HepG2 (cell line): ENCODE data around the gene TEAD1. TPM values are rescaled to one million over a fixed set of nuclear protein-coding genes. Genes with fewer than 3 reads are reported as not detected.

Experiments used
- CC2D1A ChIP-seq: sonication (generic); formaldehyde crosslinking; IDR thresholded peaks from 2 replicates; pipeline ENCODE4 v1.8.1; 2023; ENCODE audit warnings: mild to moderate bottlenecking, missing genetic modification reagents
- ERF ChIP-seq: IDR thresholded peaks from 2 replicates; pipeline ENCODE4 v1.6.1; 2018; ENCODE audit warnings: missing biosample characterization, missing genetic modification reagents
- SNAPC2 ChIP-seq: sonication (generic); formaldehyde crosslinking; IDR thresholded peaks from 2 replicates; pipeline ENCODE4 v1.8.1; 2022; ENCODE audit warnings: mild to moderate bottlenecking, missing genetic modification reagents
- SOX6 ChIP-seq, 2 experiments: fragments of 450-650 bp in 1 of 2; sonication (generic) in 1 of 2; formaldehyde crosslinking in 1 of 2; IDR thresholded peaks; 2 replicates each; pipeline versions ENCODE4 v1.4.0 to v1.6.1; 2017 to 2020; ENCODE audit warnings: antibody characterized with exemption in 1 of 2, mild to moderate bottlenecking in 1 of 2, missing genetic modification reagents in 1 of 2
- SRSF1 ChIP-seq: fragments of 200-400 bp; formaldehyde crosslinking; optimal IDR thresholded peaks from 2 replicates; pipeline ENCODE3; 2017; ENCODE audit warnings: mild to moderate bottlenecking, low read depth, low read length, moderate library complexity
- SRSF4 ChIP-seq: fragments of 200-400 bp; formaldehyde crosslinking; IDR thresholded peaks from one replicate; pipeline ENCODE4 v1.6.1; 2018; ENCODE audit warnings: mild to moderate bottlenecking, low read depth, low read length, moderate library complexity; ENCODE audit not compliant: poor library complexity, severe bottlenecking
- TCF12 ChIP-seq, 2 experiments: fragments of 450-650 bp in 1 of 2; sonication (generic) in 1 of 2; formaldehyde crosslinking in 1 of 2; IDR thresholded peaks; 2 replicates each; pipeline versions ENCODE4 v1.6.1 to v1.8.0; 2017 to 2022; ENCODE audit warnings: antibody characterized with exemption in 1 of 2, mild to moderate bottlenecking in 1 of 2, missing genetic modification reagents in 1 of 2, moderate library complexity in 1 of 2
- TP53 ChIP-seq: sonication (generic); formaldehyde crosslinking; conservative IDR thresholded peaks from 2 replicates; pipeline ENCODE4 v1.4.0; 2020; ENCODE audit warnings: missing genetic modification reagents
- ZNF138 ChIP-seq: sonication (generic); formaldehyde crosslinking; IDR thresholded peaks from 2 replicates; pipeline ENCODE4 v1.5.0; 2020; ENCODE audit warnings: mild to moderate bottlenecking, low read depth, missing genetic modification reagents
- ZNF562 ChIP-seq: sonication (generic); formaldehyde crosslinking; IDR thresholded peaks from 2 replicates; pipeline ENCODE4 v1.8.0; 2022; ENCODE audit warnings: missing genetic modification reagents, borderline replicate concordance
- ZNF644 ChIP-seq: IDR thresholded peaks from 2 replicates; pipeline ENCODE4 v1.6.1; 2016; ENCODE audit warnings: low read depth
- ZNF713 ChIP-seq: sonication (generic); formaldehyde crosslinking; IDR thresholded peaks from 2 replicates; pipeline ENCODE4 v1.4.0; 2020; ENCODE audit warnings: mild to moderate bottlenecking, missing genetic modification reagents
- polyA plus RNA-seq, 8 experiments: library from polyadenylated mRNA; depleted of rRNA in 3 of 8; stranded (reverse) in 7 of 8; unstranded in 1 of 8; fragments of >200 nt; fragmentation: Illumina TruSeq in 4 of 8; extraction: Trizol in 4 of 8; gene quantifications; 2 replicates each; pipeline versions ENCODE4 v1.2.1 to v1.2.3, GENCODE V29; 2011 to 2016; ENCODE audit warnings: low read depth in 4 of 8, missing spikeins in 1 of 8, mixed read lengths in 1 of 8; ENCODE audit not compliant: insufficient read depth in 1 of 8
- total RNA-seq, 5 experiments: library from RNA; depleted of rRNA; stranded (reverse); fragments of >200 nt; fragmentation: Illumina TruSeq; extraction: Trizol; gene quantifications; 2 replicates each; pipeline ENCODE4 v1.2.3, GENCODE V29; 2016; ENCODE audit warnings: low read depth in 1 of 5
- TF ChIP-seq, protein P1 (sequence below): sonication (generic); formaldehyde crosslinking; IDR thresholded peaks from 2 replicates; pipeline ENCODE4 v1.5.1; 2020; ENCODE audit warnings: mild to moderate bottlenecking, moderate library complexity, missing genetic modification reagents
- TF ChIP-seq, protein P2 (sequence below): sonication (generic); formaldehyde crosslinking; IDR thresholded peaks from 2 replicates; pipeline ENCODE4 v1.9.0; 2021; ENCODE audit warnings: missing genetic modification reagents, borderline replicate concordance
- TF ChIP-seq, protein P3 (sequence below): sonication (generic); formaldehyde crosslinking; conservative IDR thresholded peaks from 2 replicates; pipeline ENCODE4 v1.4.0; 2020; ENCODE audit warnings: missing genetic modification reagents
- TF ChIP-seq, protein P4 (sequence below): sonication (generic); formaldehyde crosslinking; conservative IDR thresholded peaks from 2 replicates; pipeline ENCODE4 v1.8.1; 2023; ENCODE audit warnings: missing genetic modification reagents
- TF ChIP-seq, protein P5 (sequence below): sonication (generic); formaldehyde crosslinking; conservative IDR thresholded peaks from 2 replicates; pipeline ENCODE4 v1.8.0; 2022; ENCODE audit warnings: mild to moderate bottlenecking, moderate library complexity, missing genetic modification reagents

Gene TEAD1
- total and polyA plus RNA-seq, 2 of the 13 experiments (the other 11 are each of a cell fraction or from before 2014, with no cell fraction given): 20.1 to 30.5 TPM

DNA sequence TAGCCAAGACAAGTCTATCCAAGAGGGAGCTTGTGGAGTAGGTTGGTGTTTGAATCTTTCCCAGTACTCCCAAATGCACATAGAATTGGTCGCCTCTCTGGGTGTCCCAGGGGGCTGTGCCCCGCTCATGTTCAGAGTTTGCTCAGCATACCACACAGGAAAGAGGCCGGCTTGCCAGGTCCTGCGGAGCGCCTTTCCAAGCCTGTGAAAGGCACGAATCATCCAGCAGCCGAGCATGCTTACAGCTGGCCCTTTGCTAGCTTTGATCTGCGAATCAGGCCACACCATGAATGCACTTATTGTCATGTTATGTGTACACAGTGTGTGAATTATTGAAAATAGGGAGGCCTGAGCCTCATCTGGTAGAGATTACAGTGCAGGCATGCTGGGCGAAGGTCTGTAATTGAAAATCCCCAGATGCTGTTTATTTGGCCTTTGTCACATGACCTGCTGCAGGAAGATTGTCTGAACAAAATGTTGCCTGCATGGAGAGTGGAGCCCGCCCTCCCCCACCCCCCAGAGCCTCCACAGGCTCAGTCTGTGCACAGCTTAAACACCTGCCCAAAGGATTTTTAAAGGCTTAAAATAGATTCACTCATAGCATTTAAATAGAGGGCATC, 171.6 kb downstream of the TEAD1 start (continued):
- TF ChIP-seq, protein P1, sequence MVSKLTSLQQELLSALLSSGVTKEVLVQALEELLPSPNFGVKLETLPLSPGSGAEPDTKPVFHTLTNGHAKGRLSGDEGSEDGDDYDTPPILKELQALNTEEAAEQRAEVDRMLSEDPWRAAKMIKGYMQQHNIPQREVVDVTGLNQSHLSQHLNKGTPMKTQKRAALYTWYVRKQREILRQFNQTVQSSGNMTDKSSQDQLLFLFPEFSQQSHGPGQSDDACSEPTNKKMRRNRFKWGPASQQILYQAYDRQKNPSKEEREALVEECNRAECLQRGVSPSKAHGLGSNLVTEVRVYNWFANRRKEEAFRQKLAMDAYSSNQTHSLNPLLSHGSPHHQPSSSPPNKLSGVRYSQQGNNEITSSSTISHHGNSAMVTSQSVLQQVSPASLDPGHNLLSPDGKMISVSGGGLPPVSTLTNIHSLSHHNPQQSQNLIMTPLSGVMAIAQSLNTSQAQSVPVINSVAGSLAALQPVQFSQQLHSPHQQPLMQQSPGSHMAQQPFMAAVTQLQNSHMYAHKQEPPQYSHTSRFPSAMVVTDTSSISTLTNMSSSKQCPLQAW: peak; percentile 85
- no peak for TF ChIP-seq SRSF4
- TF ChIP-seq SRSF1: no peak
- no peak; the same call in 1 of the 2 replicates for TF ChIP-seq ZNF644 (CRISPR knock-in tag)
- TF ChIP-seq, protein P2, sequence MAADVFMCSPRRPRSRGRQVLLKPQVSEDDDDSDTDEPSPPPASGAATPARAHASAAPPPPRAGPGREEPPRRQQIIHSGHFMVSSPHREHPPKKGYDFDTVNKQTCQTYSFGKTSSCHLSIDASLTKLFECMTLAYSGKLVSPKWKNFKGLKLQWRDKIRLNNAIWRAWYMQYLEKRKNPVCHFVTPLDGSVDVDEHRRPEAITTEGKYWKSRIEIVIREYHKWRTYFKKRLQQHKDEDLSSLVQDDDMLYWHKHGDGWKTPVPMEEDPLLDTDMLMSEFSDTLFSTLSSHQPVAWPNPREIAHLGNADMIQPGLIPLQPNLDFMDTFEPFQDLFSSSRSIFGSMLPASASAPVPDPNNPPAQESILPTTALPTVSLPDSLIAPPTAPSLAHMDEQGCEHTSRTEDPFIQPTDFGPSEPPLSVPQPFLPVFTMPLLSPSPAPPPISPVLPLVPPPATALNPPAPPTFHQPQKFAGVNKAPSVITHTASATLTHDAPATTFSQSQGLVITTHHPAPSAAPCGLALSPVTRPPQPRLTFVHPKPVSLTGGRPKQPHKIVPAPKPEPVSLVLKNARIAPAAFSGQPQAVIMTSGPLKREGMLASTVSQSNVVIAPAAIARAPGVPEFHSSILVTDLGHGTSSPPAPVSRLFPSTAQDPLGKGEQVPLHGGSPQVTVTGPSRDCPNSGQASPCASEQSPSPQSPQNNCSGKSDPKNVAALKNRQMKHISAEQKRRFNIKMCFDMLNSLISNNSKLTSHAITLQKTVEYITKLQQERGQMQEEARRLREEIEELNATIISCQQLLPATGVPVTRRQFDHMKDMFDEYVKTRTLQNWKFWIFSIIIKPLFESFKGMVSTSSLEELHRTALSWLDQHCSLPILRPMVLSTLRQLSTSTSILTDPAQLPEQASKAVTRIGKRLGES: peak; percentile 96
- no peak for TF ChIP-seq ZNF138 (CRISPR knock-in tag)
- TF ChIP-seq TP53 (CRISPR knock-in tag): peak; percentile 79
- TF ChIP-seq, protein P3, sequence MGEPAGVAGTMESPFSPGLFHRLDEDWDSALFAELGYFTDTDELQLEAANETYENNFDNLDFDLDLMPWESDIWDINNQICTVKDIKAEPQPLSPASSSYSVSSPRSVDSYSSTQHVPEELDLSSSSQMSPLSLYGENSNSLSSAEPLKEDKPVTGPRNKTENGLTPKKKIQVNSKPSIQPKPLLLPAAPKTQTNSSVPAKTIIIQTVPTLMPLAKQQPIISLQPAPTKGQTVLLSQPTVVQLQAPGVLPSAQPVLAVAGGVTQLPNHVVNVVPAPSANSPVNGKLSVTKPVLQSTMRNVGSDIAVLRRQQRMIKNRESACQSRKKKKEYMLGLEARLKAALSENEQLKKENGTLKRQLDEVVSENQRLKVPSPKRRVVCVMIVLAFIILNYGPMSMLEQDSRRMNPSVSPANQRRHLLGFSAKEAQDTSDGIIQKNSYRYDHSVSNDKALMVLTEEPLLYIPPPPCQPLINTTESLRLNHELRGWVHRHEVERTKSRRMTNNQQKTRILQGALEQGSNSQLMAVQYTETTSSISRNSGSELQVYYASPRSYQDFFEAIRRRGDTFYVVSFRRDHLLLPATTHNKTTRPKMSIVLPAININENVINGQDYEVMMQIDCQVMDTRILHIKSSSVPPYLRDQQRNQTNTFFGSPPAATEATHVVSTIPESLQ (CRISPR knock-in tag): no peak
- TF ChIP-seq, protein P4, sequence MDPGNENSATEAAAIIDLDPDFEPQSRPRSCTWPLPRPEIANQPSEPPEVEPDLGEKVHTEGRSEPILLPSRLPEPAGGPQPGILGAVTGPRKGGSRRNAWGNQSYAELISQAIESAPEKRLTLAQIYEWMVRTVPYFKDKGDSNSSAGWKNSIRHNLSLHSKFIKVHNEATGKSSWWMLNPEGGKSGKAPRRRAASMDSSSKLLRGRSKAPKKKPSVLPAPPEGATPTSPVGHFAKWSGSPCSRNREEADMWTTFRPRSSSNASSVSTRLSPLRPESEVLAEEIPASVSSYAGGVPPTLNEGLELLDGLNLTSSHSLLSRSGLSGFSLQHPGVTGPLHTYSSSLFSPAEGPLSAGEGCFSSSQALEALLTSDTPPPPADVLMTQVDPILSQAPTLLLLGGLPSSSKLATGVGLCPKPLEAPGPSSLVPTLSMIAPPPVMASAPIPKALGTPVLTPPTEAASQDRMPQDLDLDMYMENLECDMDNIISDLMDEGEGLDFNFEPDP (CRISPR knock-in tag): no peak
- TF ChIP-seq SNAPC2: peak; percentile 60; the same call in 1 of the 2 replicates
- TF ChIP-seq, protein P5, sequence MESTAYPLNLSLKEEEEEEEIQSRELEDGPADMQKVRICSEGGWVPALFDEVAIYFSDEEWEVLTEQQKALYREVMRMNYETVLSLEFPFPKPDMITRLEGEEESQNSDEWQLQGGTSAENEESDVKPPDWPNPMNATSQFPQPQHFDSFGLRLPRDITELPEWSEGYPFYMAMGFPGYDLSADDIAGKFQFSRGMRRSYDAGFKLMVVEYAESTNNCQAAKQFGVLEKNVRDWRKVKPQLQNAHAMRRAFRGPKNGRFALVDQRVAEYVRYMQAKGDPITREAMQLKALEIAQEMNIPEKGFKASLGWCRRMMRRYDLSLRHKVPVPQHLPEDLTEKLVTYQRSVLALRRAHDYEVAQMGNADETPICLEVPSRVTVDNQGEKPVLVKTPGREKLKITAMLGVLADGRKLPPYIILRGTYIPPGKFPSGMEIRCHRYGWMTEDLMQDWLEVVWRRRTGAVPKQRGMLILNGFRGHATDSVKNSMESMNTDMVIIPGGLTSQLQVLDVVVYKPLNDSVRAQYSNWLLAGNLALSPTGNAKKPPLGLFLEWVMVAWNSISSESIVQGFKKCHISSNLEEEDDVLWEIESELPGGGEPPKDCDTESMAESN (CRISPR knock-in tag): no peak
- no peak for TF ChIP-seq ZNF713 (CRISPR knock-in tag)
- no peak for TF ChIP-seq ZNF562 (CRISPR knock-in tag)
- TF ChIP-seq TCF12 (IDR thresholded peaks at IDR 0.05): no peak
- 0 out of 2 replicates have a peak, but pooled peaks have one; percentile 56 for TF ChIP-seq TCF12 (CRISPR knock-in tag; IDR thresholded peaks at IDR 0.05)
- TF ChIP-seq SOX6 (IDR thresholded peaks at IDR 0.05): no peak
- peak; percentile 98 for TF ChIP-seq SOX6 (CRISPR knock-in tag; IDR thresholded peaks at IDR 0.05)
- no peak for TF ChIP-seq CC2D1A
- TF ChIP-seq ERF (CRISPR knock-in tag): peak; percentile 79
